ENCODE measurements around the gene OR7D2.

DNA sequence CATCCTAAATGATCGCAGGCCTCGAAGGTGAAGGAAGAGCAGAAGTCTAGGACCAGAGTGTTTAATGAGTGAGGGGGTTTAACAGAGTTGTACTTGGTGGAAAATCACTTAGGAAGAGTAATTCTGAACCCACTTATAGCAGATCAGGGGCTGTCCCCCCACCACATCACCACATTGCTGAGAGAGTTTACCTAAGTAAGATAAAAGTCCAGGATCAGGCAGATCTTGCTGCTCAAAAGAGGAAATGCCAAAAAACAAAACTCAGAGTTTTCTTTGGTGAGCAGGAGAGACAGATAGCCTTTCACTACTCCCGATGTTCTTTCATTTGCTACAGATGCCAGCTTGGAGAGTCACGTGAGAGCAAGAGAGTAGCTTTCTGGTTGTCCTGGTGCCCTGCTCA is 23.2 kb upstream of the OR7D2 start:
- TF ChIP-seq, protein P1, sequence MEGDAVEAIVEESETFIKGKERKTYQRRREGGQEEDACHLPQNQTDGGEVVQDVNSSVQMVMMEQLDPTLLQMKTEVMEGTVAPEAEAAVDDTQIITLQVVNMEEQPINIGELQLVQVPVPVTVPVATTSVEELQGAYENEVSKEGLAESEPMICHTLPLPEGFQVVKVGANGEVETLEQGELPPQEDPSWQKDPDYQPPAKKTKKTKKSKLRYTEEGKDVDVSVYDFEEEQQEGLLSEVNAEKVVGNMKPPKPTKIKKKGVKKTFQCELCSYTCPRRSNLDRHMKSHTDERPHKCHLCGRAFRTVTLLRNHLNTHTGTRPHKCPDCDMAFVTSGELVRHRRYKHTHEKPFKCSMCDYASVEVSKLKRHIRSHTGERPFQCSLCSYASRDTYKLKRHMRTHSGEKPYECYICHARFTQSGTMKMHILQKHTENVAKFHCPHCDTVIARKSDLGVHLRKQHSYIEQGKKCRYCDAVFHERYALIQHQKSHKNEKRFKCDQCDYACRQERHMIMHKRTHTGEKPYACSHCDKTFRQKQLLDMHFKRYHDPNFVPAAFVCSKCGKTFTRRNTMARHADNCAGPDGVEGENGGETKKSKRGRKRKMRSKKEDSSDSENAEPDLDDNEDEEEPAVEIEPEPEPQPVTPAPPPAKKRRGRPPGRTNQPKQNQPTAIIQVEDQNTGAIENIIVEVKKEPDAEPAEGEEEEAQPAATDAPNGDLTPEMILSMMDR (IDR thresholded peaks at IDR 0.05): no peak
- TF ChIP-seq POLR2AphosphoS5 (IDR thresholded peaks at IDR 0.05; ENCODE audit: low read depth, low read length) (no peak), TCF7L2 (IDR thresholded peaks at IDR 0.05; ENCODE audit: low read depth, low read length) (no peak)

All from Panc1 (cell line).